ENCODE data around the gene WDR83. TPM values are rescaled to one million over a fixed set of nuclear protein-coding genes. Genes with fewer than 3 reads are reported as not detected.

Gene WDR83
- total RNA-seq, 8 experiments from 2014 or later: 11.4 to 18.0 (median 14.6) TPM

- H3K4me1 ChIP-seq (replicated peaks in 1 of 2): peaks cover 16 to 18% of the 10 kb centered on the region in 2 donors
- in situ Hi-C loops (cut with MboI; ENCODE audit: low pct_unique_long_range_greater_than_20kb in 2 of 9, low sequenced_read_pairs in 9 of 9, unreplicated experiment in 9 of 9): no loop called here
- no peak overlapping the region for H3K27ac ChIP-seq
- H3K4me3 ChIP-seq: no peak overlapping the region
- WGBS, 10 experiments: 88 to 96% (median 93%) methylated on average over 4 to 6 of the region's 10 CpGs; no CpG with 5 or more reads in 6 of the 10 experiments
- ATAC-seq (replicated peaks in 6 of 8): no peak
These were observed 1.4 kb upstream of the WDR83 start for GRCh38 chr19:12665281-12665573.

GRCh38 chr19:12665671-12666264, 839 bp upstream of the WDR83 start:
- peak overlapping the region; percentile 50 to 99 (median 81) for H3K4me3 ChIP-seq
- no peak for ATAC-seq (replicated peaks in 6 of 8)
- peaks cover 16 to 23% of the 10 kb centered on the region in 2 donors for H3K4me1 ChIP-seq (replicated peaks in 1 of 2)
- in situ Hi-C loops (cut with MboI; ENCODE audit: low pct_unique_long_range_greater_than_20kb in 2 of 9, low sequenced_read_pairs in 9 of 9, unreplicated experiment in 9 of 9): no loop called here
- WGBS, 10 experiments: 10 to 62% (median 48%) methylated on average over 2 to 8 of the region's 12 CpGs; no CpG with 5 or more reads in 5 of the 10 experiments
- no peak overlapping the region for H3K27ac ChIP-seq

- 20 to 100% (median 80%) methylated on average over 1 to 4 of the region's 4 CpGs; no CpG with 5 or more reads in 4 of the 10 experiments for WGBS, 10 experiments
- in situ Hi-C loops (cut with MboI; ENCODE audit: low pct_unique_long_range_greater_than_20kb in 2 of 9, low sequenced_read_pairs in 9 of 9, unreplicated experiment in 9 of 9): no loop called here
- no peak overlapping the region for H3K27ac ChIP-seq
- peaks cover 16 to 23% of the 10 kb centered on the region in 2 donors for H3K4me1 ChIP-seq (replicated peaks in 1 of 2)
- ATAC-seq (replicated peaks in 6 of 8): no peak
- H3K4me3 ChIP-seq: peak overlapping the region in 2 of 5 donors; percentile 85 to 97
These were observed 1.2 kb downstream of the WDR83 start for GRCh38 chr19:12667731-12668302.

GRCh38 chr19:12668346-12668745, 1.7 kb downstream of the WDR83 start:
- WGBS, 10 experiments: 0 to 80% (median 67%) methylated on average over 1 to 2 of the region's 8 CpGs; no CpG with 5 or more reads in 5 of the 10 experiments
- in situ Hi-C loops (cut with MboI; ENCODE audit: low pct_unique_long_range_greater_than_20kb in 2 of 9, low sequenced_read_pairs in 9 of 9, unreplicated experiment in 9 of 9): no loop called here
- H3K4me3 ChIP-seq: peak overlapping the region; percentile 81 to 97 (median 95)
- peaks cover 16 to 23% of the 10 kb centered on the region in 2 donors for H3K4me1 ChIP-seq (replicated peaks in 1 of 2)
- ATAC-seq (replicated peaks in 6 of 8): no peak
- peak overlapping the region in 1 of 2 donors; percentile 99 for H3K27ac ChIP-seq

- 0 to 4% (median 0%) methylated on average over 2 to 10 of the region's 24 CpGs; no CpG with 5 or more reads in 6 of the 10 experiments for WGBS, 10 experiments
These were observed 2.3 kb downstream of the WDR83 start for GRCh38 chr19:12668932-12669269.

GRCh38 chr19:12669270-12670158, 2.9 kb downstream of the WDR83 start:
- ATAC-seq (replicated peaks in 6 of 8): peak; percentile 31 to 67 (median 46)
- Histone ChIP-seq H3K27ac (peak overlapping the region; percentile 97 to 99), H3K4me3 (peak overlapping the region; percentile 81 to 97 (median 95)), H3K4me1 (replicated peaks in 1 of 2) (peaks cover 16 to 23% of the 10 kb centered on the region in 2 donors)
- 0 to 4% (median 0%) methylated on average over 4 to 19 of the region's 64 CpGs; no CpG with 5 or more reads in 1 of the 10 experiments for WGBS, 10 experiments
- in situ Hi-C loops (cut with MboI; ENCODE audit: low pct_unique_long_range_greater_than_20kb in 2 of 9, low sequenced_read_pairs in 9 of 9, unreplicated experiment in 9 of 9): no loop called here

More at GRCh38 chr19:12668932-12669269, 2.3 kb downstream of the WDR83 start:
- peak overlapping the region; percentile 81 to 97 (median 95) for H3K4me3 ChIP-seq
- H3K4me1 ChIP-seq (replicated peaks in 1 of 2): peaks cover 16 to 23% of the 10 kb centered on the region in 2 donors
- H3K27ac ChIP-seq: peak overlapping the region; percentile 97 to 99
- peak in 5 of 8 experiments; percentile 1 to 61 (median 40) for ATAC-seq (replicated peaks in 6 of 8)
- in situ Hi-C loops (cut with MboI; ENCODE audit: low pct_unique_long_range_greater_than_20kb in 2 of 9, low sequenced_read_pairs in 9 of 9, unreplicated experiment in 9 of 9): no loop called here

GRCh38 chr19:12670159-12670928, 3.7 kb downstream of the WDR83 start:
- in situ Hi-C loops (cut with MboI; ENCODE audit: low pct_unique_long_range_greater_than_20kb in 2 of 9, low sequenced_read_pairs in 9 of 9, unreplicated experiment in 9 of 9): no loop called here

GRCh38 chr19:12672744-12673143, 6.1 kb downstream of the WDR83 start:
- in situ Hi-C loops (cut with MboI; ENCODE audit: low pct_unique_long_range_greater_than_20kb in 2 of 9, low sequenced_read_pairs in 9 of 9, unreplicated experiment in 9 of 9): no loop called here
- WGBS, 10 experiments: 60 to 80% methylated on average over 1 of the region's 10 CpGs; no CpG with 5 or more reads in 8 of the 10 experiments
- ATAC-seq (replicated peaks in 6 of 8): no peak
- H3K27ac ChIP-seq: no peak overlapping the region
- H3K4me1 ChIP-seq (replicated peaks in 1 of 2): peaks cover 7 to 10% of the 10 kb centered on the region in 2 donors
- H3K4me3 ChIP-seq: no peak overlapping the region

More at GRCh38 chr19:12670159-12670928, 3.7 kb downstream of the WDR83 start:
- no peak for ATAC-seq (replicated peaks in 6 of 8)
- H3K27ac ChIP-seq: peak overlapping the region; percentile 97 to 99
- WGBS, 10 experiments: 19 to 100% (median 78%) methylated on average over 2 to 5 of the region's 26 CpGs; no CpG with 5 or more reads in 4 of the 10 experiments
- H3K4me1 ChIP-seq (replicated peaks in 1 of 2): peaks cover 16 to 19% of the 10 kb centered on the region in 2 donors
- peak overlapping the region; percentile 81 to 97 (median 95) for H3K4me3 ChIP-seq

GRCh38 chr19:12675399-12675798, 8.8 kb downstream of the WDR83 start:
- 93 to 100% (median 100%) methylated on average over 1 to 7 of the region's 10 CpGs; no CpG with 5 or more reads in 5 of the 10 experiments for WGBS, 10 experiments
- Histone ChIP-seq H3K4me1 (replicated peaks in 1 of 2) (peaks cover 3 to 4% of the 10 kb centered on the region in 2 donors), H3K27ac (no peak overlapping the region), H3K4me3 (no peak overlapping the region)
- in situ Hi-C loops (cut with MboI; ENCODE audit: low pct_unique_long_range_greater_than_20kb in 2 of 9, low sequenced_read_pairs in 9 of 9, unreplicated experiment in 9 of 9): no loop called here
- ATAC-seq (replicated peaks in 6 of 8): peak in 2 of 8 experiments; percentile 6 to 12

GRCh38 chr19:12675940-12676339, 9.3 kb downstream of the WDR83 start:
- Histone ChIP-seq H3K27ac (no peak overlapping the region), H3K4me3 (no peak overlapping the region), H3K4me1 (replicated peaks in 1 of 2) (peaks cover 3 to 5% of the 10 kb centered on the region in 2 donors)
- WGBS, 10 experiments: 80% methylated on average over 1 of the region's 15 CpGs; no CpG with 5 or more reads in 9 of the 10 experiments
- ATAC-seq (replicated peaks in 6 of 8): peak in 4 of 8 experiments; percentile 6 to 15 (median 8)
- in situ Hi-C loops (cut with MboI; ENCODE audit: low pct_unique_long_range_greater_than_20kb in 2 of 9, low sequenced_read_pairs in 9 of 9, unreplicated experiment in 9 of 9): no loop called here

- 0 to 43% (median 40%) methylated on average over 1 to 4 of the region's 4 CpGs; no CpG with 5 or more reads in 7 of the 10 experiments for WGBS, 10 experiments
- H3K4me3 ChIP-seq: no peak overlapping the region
- peaks cover 3 to 5% of the 10 kb centered on the region in 2 donors for H3K4me1 ChIP-seq (replicated peaks in 1 of 2)
- H3K27ac ChIP-seq: no peak overlapping the region
- in situ Hi-C loops (cut with MboI; ENCODE audit: low pct_unique_long_range_greater_than_20kb in 2 of 9, low sequenced_read_pairs in 9 of 9, unreplicated experiment in 9 of 9): no loop called here
- peak; percentile 22 to 53 (median 38) for ATAC-seq (replicated peaks in 6 of 8)
These were observed 9.8 kb downstream of the WDR83 start for GRCh38 chr19:12676384-12676792.

- Histone ChIP-seq H3K4me3 (no peak overlapping the region), H3K27ac (no peak overlapping the region), H3K4me1 (replicated peaks in 1 of 2) (peaks cover 3 to 5% of the 10 kb centered on the region in 2 donors)
- ATAC-seq (replicated peaks in 6 of 8): no peak
- WGBS, 10 experiments: 81 to 100% (median 92%) methylated on average over 1 to 3 of the region's 12 CpGs; no CpG with 5 or more reads in 3 of the 10 experiments
- in situ Hi-C loops (cut with MboI; ENCODE audit: low pct_unique_long_range_greater_than_20kb in 2 of 9, low sequenced_read_pairs in 9 of 9, unreplicated experiment in 9 of 9): no loop called here
These were observed 10.3 kb downstream of the WDR83 start for GRCh38 chr19:12676928-12677327.

All from motor neuron (in vitro differentiated cells).